HUES64 (cell line): ENCODE data around the gene IFFO2.
A peak's percentile ranks its signal among the peaks of the same experiment; 100 is the strongest.

Experiments
- H3K27ac ChIP-seq: 2 replicates; pipeline ENCODE4 v1.7.0; 2013; ENCODE audit warnings: low read depth, low read length, inconsistent platforms
- H3K27me3 ChIP-seq: 2 replicates; pipeline ENCODE4 v1.6.1; 2013; ENCODE audit warnings: mild to moderate bottlenecking, low read length; ENCODE audit not compliant: insufficient read depth
- H3K36me3 ChIP-seq: 2 replicates; pipeline ENCODE4 v1.6.1; 2013; ENCODE audit warnings: mild to moderate bottlenecking, low read length; ENCODE audit not compliant: insufficient read depth
- H3K4me1 ChIP-seq: 2 replicates; pipeline ENCODE4 v1.6.1; 2013; ENCODE audit warnings: mild to moderate bottlenecking, low read length, moderate library complexity; ENCODE audit not compliant: insufficient read depth
- H3K4me3 ChIP-seq: 2 replicates; pipeline ENCODE4 v1.5.1; 2013; ENCODE audit warnings: mild to moderate bottlenecking, low read length, moderate library complexity
- H3K9ac ChIP-seq: 2 replicates; pipeline ENCODE4 v1.6.1; 2013; ENCODE audit warnings: mild to moderate bottlenecking, low read depth, low read length
- H3K9me3 ChIP-seq: 2 replicates; pipeline ENCODE4 v1.6.1; 2013; ENCODE audit warnings: low read depth, low read length; ENCODE audit not compliant: insufficient read depth
- WGBS: fragments of 150-250, 120-280 bp; methylation state at CpG from one replicate; pipeline ENCODE4 v1.1.7; 2013; ENCODE audit warnings: missing lambda C conversion rate; 5-methylcytosine and 5-hydroxymethylcytosine counted together

Gene IFFO2

GRCh38 chr1:18913065-18913835, 43.2 kb downstream of the IFFO2 start:
- H3K4me3 ChIP-seq, result no peak overlapping the region
- no peaks in the 10 kb centered on the region for H3K27me3 ChIP-seq
- no peak overlapping the region for H3K9ac ChIP-seq
- 46% methylated on average over 20 of the region's 22 CpGs for WGBS
- H3K27ac ChIP-seq, result no peak overlapping the region
- H3K4me1 ChIP-seq, result no peaks in the 10 kb centered on the region
- H3K9me3 ChIP-seq, result no peaks in the 10 kb centered on the region
- peaks cover 20% of the 10 kb centered on the region; the same call in 1 of the 2 replicates for H3K36me3 ChIP-seq

- Histone ChIP-seq H3K9me3 (no peaks in the 10 kb centered on the region), H3K4me1 (no peaks in the 10 kb centered on the region), H3K36me3 (peaks cover 20% of the 10 kb centered on the region; the same call in 1 of the 2 replicates), H3K27me3 (no peaks in the 10 kb centered on the region), H3K9ac (no peak overlapping the region), H3K4me3 (no peak overlapping the region), H3K27ac (no peak overlapping the region)
- WGBS, result 90% methylated on average over 3 of the region's 3 CpGs
Observed at GRCh38 chr1:18912550-18912949, 43.9 kb downstream of the IFFO2 start.

- Histone ChIP-seq H3K27me3 (no peaks in the 10 kb centered on the region), H3K4me1 (no peaks in the 10 kb centered on the region), H3K27ac (no peak overlapping the region), H3K4me3 (no peak overlapping the region), H3K9me3 (no peaks in the 10 kb centered on the region), H3K36me3 (peaks cover 17% of the 10 kb centered on the region; the same call in 1 of the 2 replicates), H3K9ac (no peak overlapping the region)
- 95% methylated on average over 17 of the region's 17 CpGs for WGBS
Observed at GRCh38 chr1:18908911-18909771, 47.3 kb downstream of the IFFO2 start.

GRCh38 chr1:18907917-18908845, 48.3 kb downstream of the IFFO2 start:
- Histone ChIP-seq H3K4me3 (no peak overlapping the region), H3K9ac (peak overlapping the region; percentile 32; the same call in 1 of the 2 replicates), H3K27me3 (peaks cover 4% of the 10 kb centered on the region; the same call in 1 of the 2 replicates), H3K36me3 (peaks cover 17% of the 10 kb centered on the region; the same call in 1 of the 2 replicates), H3K9me3 (no peaks in the 10 kb centered on the region), H3K27ac (no peak overlapping the region), H3K4me1 (0 out of 2 replicates have a peak, but pooled peaks cover 2% of the 10 kb centered on the region)
- WGBS, result 89% methylated on average over 22 of the region's 22 CpGs

- no peak overlapping the region for H3K4me3 ChIP-seq
Observed at GRCh38 chr1:18907021-18907916, 49.2 kb downstream of the IFFO2 start.

GRCh38 chr1:18903291-18903756, 53.2 kb downstream of the IFFO2 start:
- Histone ChIP-seq H3K27ac (0 out of 2 replicates have a peak overlapping the region, but pooled peaks have one; percentile 48), H3K27me3 (peaks cover 11% of the 10 kb centered on the region; the same call in 1 of the 2 replicates), H3K4me3 (peak overlapping the region; percentile 92), H3K4me1 (peaks cover 4% of the 10 kb centered on the region; the same call in 1 of the 2 replicates), H3K9me3 (no peaks in the 10 kb centered on the region), H3K9ac (peak overlapping the region; percentile 94), H3K36me3 (no peaks in the 10 kb centered on the region; the same call in 1 of the 2 replicates)
- WGBS, result 67% methylated on average over 8 of the region's 8 CpGs

More at GRCh38 chr1:18907021-18907916, 49.2 kb downstream of the IFFO2 start:
- no peak overlapping the region for H3K27ac ChIP-seq
- 0 out of 2 replicates have a peak, but pooled peaks cover 4% of the 10 kb centered on the region for H3K4me1 ChIP-seq
- H3K36me3 ChIP-seq, result peaks cover 17% of the 10 kb centered on the region; the same call in 1 of the 2 replicates
- no peak overlapping the region for H3K9ac ChIP-seq
- no peaks in the 10 kb centered on the region for H3K9me3 ChIP-seq
- 76% methylated on average over 16 of the region's 16 CpGs for WGBS
- peaks cover 4% of the 10 kb centered on the region; the same call in 1 of the 2 replicates for H3K27me3 ChIP-seq

- under 1% methylated on average over 55 of the region's 55 CpGs for WGBS
- Histone ChIP-seq H3K9me3 (no peaks in the 10 kb centered on the region), H3K27ac (peak within 1 kb of the TSS; percentile 88), H3K9ac (peak within 1 kb of the TSS; percentile 94), H3K4me3 (peak within 1 kb of the TSS; percentile 92), H3K4me1 (peaks cover 4% of the 10 kb centered on the region; the same call in 1 of the 2 replicates), H3K36me3 (no peaks in the 10 kb centered on the region; the same call in 1 of the 2 replicates), H3K27me3 (peaks cover 11% of the 10 kb centered on the region; the same call in 1 of the 2 replicates)
Observed at GRCh38 chr1:18902523-18903290, 53.8 kb downstream of the IFFO2 start, which contains the start of gene ALDH4A1. TSS of gene ALDH4A1 (minus strand) at chr1:18902555. CDS start at chr1:18902523, 32 bp downstream.

- peaks cover 11% of the 10 kb centered on the region; the same call in 1 of the 2 replicates for H3K27me3 ChIP-seq
- H3K9ac ChIP-seq, result peak overlapping the region; percentile 94
- H3K36me3 ChIP-seq, result peaks cover 3% of the 10 kb centered on the region; the same call in 1 of the 2 replicates
- no peaks in the 10 kb centered on the region for H3K9me3 ChIP-seq
- H3K27ac ChIP-seq, result peak overlapping the region; percentile 88
- peaks cover 4% of the 10 kb centered on the region; the same call in 1 of the 2 replicates for H3K4me1 ChIP-seq
- peak overlapping the region; percentile 92 for H3K4me3 ChIP-seq
- 1% methylated on average over 44 of the region's 44 CpGs for WGBS
Observed at GRCh38 chr1:18901952-18902522, 54.4 kb downstream of the IFFO2 start.
